Renal cortical epithelial cell (primary cell): Measurements from ENCODE around the gene LLGL1. TPM values are rescaled to one million over a fixed set of nuclear protein-coding genes. Genes with fewer than 3 reads are reported as not detected.

ENCODE experiments used
- DNase-seq: peaks from one replicate; pipeline ENCODE4 v3.0.0-alpha.2; 2011; ENCODE audit warnings: low read depth
- total RNA-seq: library from RNA; depleted of rRNA; stranded (reverse); fragments of >200 nt; gene quantifications from 2 replicates; pipeline ENCODE4 v1.2.3, GENCODE V29; 2014

LLGL1 gene
- total RNA-seq, 1 donor from 2014 or later: 46.4 TPM

GRCh38 chr17:18253187-18253884 lies 27.9 kb downstream of the LLGL1 start:
- no peak for DNase-seq

- DNase-seq: no peak
These were observed 28.7 kb downstream of the LLGL1 start for GRCh38 chr17:18253947-18254821.

DNA sequence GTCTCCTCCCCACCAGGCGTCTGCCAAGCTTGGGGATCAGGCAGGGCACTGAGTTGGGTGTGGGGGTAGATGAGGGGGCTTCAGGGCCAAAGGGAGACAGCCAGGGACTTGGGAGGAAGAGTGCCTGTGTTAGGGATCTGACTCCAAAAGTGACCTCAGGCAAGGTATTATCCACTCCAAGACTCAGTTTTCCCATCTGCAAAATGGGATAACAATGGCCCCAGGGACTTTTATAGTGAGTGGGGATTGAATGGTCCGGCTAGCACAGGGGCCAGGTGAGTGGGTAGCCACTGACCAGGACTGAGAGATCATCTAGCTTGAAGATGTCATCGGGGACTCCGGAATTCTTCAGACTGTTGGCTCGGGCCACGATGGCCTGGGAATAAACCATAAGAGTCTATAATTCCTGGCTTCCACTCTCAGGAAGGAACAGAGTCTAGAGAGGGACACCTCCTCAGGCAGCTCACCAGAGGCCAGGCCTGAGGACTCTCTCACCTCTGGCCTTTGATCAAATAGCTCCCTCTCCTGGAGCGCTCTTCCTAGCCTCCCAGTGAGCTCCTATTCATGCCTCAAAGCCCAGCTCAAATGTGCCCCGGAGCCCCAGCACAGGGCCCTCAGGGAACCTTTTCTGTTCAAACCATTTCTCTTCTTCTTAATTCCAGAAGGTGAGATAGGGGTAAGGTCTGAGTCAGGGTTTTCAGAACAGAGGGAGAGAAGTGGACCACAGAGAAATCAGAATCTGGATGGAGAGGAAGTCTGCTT lies 29.6 kb downstream of the LLGL1 start:
- no peak for DNase-seq

- DNase-seq: no peak
These were observed 30.9 kb downstream of the LLGL1 start for GRCh38 chr17:18256351-18256750.

DNA sequence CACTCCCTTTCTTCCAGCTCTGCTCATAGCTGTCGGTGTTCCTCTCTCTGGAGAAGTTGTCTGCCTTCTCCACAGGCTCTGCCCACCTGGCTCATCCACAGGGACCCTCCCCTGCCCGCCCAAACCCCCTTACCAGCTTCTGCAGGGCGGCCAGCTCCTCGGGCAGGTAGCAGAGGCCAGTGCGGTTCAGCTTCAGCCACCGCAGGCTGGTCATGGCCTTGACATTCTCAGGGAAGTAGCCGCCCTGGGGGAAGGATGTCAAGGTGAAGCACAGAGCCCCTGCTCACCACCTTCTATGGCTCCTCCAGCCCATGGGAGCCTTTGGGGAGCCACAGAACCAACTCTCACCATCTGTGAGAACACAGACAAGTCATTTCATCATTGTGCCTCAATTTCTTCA lies 31.3 kb downstream of the LLGL1 start:
- no peak for DNase-seq

DNA sequence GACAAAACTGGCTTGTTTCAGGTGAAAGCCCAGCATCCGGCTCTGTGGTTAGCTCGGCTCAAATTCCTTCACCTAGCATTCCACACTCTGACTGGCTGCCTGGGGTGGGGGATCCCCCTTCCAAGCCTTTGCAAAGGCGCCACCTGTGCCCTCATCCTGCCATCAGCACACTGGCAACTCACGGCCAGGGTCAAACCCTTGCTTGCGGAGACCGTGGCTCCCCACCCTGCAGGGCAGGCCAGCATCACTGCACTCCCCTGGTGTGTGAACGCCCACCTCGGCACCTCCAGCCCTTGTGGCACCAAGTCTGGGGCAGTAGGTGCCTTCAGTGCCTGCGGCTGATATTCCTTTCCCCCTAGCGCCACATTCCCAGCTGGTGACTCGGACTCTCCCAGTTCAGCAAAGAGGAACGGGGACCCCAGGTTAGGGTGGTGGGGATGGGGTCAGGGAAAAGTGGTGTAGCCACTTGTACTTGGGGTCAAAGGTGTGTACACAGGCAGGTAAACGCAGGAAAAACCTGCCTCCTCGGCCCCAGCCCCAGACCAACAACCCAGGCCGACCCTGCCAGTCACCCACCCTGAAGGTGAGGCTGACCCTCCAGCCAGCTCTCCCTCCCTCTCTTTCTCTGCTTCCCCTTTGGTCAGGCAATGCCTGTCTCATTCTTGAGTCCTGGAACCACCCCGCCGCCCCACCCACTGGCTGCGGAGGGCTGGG lies 32.0 kb downstream of the LLGL1 start:
- peak; percentile 66 for DNase-seq

DNA sequence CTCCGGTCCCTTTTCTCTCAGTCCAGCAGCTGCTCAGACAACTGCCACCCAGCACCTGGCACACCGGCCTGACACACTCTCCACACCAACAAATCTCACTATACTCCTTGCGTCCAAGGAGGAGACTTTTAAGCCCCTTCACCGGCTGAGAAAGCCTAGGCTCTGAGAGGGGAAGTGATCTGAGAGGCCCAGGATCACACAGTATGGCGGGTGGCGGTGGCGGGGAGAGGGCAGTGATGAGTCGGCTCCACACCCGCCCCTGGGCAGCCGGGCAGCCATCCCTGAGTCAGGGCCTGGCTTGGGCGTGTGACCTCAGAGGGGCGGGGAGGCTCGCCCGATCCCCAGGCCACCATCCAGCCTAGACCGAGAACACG lies 32.5 kb downstream of the LLGL1 start:
- peak; percentile 45 for DNase-seq

GRCh38 chr17:18258356-18259038 lies 33.1 kb downstream of the LLGL1 start, which contains the start of gene FLII:
Gene FLII (minus strand): TSS chr17:18258738. CDS start chr17:18258690, 48 bp downstream.
- DNase-seq: no peak

DNA sequence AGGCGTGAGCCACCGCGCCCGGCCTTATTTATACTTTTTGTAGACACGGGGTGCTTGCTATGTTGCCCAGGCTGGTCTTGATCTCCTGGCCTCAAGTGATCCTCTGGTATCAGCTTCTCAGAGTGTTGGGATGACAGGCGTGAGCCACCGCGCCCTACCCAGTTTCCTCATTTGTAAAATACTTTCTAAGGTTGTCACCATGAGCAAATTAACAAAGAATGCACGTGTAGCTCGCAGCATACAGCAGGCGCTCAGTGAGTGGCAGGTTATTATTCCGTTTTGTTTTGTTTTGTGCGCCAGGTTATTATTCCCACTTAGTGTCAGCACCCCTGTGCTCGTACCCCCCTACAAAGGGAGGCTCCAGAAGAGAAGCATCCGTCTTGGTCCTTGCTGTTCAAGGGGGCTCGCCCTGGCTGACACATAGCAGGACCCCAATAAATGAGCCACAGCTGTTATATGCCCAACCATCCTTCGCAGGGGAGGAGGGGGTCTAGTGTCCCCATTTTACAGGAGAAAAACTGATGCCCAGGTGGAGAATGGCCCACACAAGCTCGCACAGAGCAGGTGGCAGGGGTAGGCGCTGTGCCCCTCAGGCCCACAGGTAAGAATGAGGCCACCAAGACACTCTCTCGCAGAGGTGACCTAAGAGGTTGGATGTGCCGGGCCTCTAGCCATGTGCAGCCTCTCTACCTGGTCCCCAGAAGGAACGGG lies 34.3 kb downstream of the LLGL1 start:
- peak; percentile 47 for DNase-seq

GRCh38 chr17:18260332-18261145 lies 35.1 kb downstream of the LLGL1 start, which contains the start of gene MIEF2:
Gene MIEF2 (plus strand): TSS chr17:18260662. CDS start chr17:18262721, 2,059 bp downstream.
- peak; percentile 91 for DNase-seq

GRCh38 chr17:18261146-18261515 lies 35.7 kb downstream of the LLGL1 start:
- peak; percentile 87 for DNase-seq

GRCh38 chr17:18261659-18262058 lies 36.2 kb downstream of the LLGL1 start:
- no peak for DNase-seq

DNA sequence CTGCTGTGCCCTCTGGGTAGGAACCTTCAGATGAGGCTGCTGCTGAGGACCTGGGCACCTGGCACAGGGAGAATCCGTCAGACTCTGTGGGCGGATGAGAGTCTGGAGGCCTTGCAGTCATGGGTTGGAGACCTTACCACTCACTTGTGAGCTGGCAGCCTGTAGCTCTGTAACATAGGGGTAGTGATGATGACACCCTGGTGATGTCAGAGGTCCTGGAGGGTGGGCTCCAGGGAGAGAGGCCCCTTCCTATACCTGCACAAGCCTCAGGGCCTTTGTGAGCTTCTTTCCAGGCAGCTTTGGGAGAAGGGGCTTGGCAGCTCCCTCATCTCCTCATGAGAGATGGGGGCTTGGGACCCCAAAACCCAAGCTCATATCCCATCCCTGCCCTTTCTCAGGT lies 36.7 kb downstream of the LLGL1 start:
- peak; percentile 7 for DNase-seq

DNA sequence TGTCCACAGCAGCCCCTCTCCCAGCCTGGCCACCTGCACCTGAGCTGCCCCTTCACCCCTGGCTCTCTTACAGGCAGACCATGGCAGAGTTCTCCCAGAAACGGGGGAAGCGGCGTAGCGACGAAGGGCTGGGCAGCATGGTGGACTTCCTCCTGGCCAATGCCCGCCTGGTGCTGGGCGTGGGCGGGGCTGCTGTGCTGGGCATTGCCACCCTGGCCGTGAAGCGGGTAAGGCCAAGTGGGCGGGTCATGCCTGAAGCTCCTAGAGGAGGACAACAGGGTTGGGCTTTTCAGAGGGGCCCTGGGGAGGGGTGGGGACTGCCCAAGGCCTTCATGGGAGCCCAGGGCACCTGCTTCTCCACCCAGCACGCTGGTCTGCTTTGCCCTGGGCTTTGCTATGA lies 37.2 kb downstream of the LLGL1 start:
- no peak for DNase-seq

DNA sequence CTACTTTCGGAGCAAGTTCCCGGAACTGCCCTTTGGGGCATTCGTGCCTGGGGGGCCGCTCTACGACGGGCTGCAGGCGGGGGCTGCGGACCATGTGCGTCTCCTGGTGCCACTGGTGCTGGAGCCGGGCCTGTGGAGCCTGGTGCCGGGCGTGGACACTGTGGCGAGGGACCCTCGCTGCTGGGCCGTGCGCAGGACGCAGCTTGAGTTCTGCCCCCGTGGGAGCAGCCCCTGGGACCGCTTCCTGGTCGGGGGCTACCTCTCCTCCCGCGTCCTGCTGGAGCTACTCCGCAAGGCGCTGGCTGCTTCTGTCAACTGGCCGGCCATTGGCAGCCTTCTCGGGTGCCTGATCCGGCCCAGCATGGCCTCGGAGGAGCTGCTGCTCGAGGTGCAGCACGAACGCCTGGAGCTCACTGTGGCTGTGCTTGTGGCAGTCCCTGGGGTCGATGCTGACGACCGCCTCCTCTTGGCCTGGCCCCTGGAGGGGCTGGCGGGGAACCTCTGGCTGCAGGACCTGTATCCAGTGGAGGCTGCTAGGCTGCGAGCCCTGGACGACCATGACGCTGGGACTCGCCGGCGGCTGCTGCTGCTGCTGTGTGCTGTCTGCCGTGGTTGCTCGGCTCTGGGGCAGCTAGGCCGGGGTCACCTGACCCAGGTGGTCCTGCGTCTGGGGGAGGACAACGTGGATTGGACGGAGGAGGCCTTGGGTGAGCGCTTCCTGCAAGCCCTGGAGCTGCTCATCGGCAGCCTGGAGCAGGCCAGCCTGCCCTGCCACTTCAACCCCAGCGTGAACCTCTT lies 38.6 kb downstream of the LLGL1 start:
- DNase-seq: no peak

- no peak for DNase-seq
These were observed 41.9 kb downstream of the LLGL1 start for GRCh38 chr17:18267366-18267765.

- peak; percentile 70 for DNase-seq
These were observed 42.7 kb downstream of the LLGL1 start for GRCh38 chr17:18267927-18268711.
